Activated naive CD8-positive, alpha-beta T cell (primary cell): ENCODE measurements around the gene IFTAP.
"Not testable (repeated sequence)": the region's sequence is repeated elsewhere in the genome, so short reads cannot be mapped to it uniquely, and the experiment has no call there.

Source experiments
- H3K27ac Mint-ChIP-seq: one replicate; pipeline ENCODE4 v1.8.0; 2021; ENCODE audit warnings: mixed read lengths
- H3K27me3 Mint-ChIP-seq: one replicate; pipeline ENCODE4 v1.8.0; 2021; ENCODE audit warnings: mixed read lengths
- H3K36me3 Mint-ChIP-seq: one replicate; pipeline ENCODE4 v1.8.0; 2021; ENCODE audit warnings: mixed read lengths
- H3K4me1 Mint-ChIP-seq: one replicate; pipeline ENCODE4 v1.8.0; 2021; ENCODE audit warnings: low read depth, mixed read lengths
- H3K4me3 Mint-ChIP-seq: one replicate; pipeline ENCODE4 v1.8.0; 2021; ENCODE audit warnings: mild to moderate bottlenecking, mixed read lengths
- H3K9me3 Mint-ChIP-seq: one replicate; pipeline ENCODE4 v1.8.0; 2021; ENCODE audit warnings: low read depth, mixed read lengths

Gene IFTAP

GRCh38 chr11:36594316-36594989 is at the start of gene IFTAP:
IFTAP (plus strand) TSS chr11:36594502; CDS start chr11:36610104, 15,602 bp downstream.
- Mint-ChIP-seq H3K4me3 (peak within 1 kb of the TSS; percentile 97), H3K27me3 (peaks cover 40% of the 10 kb centered on the region), H3K36me3 (no peaks in the 10 kb centered on the region), H3K4me1 (peaks cover 7% of the 10 kb centered on the region), H3K9me3 (no peaks in the 10 kb centered on the region), H3K27ac (no peak within 1 kb of the TSS)

DNA sequence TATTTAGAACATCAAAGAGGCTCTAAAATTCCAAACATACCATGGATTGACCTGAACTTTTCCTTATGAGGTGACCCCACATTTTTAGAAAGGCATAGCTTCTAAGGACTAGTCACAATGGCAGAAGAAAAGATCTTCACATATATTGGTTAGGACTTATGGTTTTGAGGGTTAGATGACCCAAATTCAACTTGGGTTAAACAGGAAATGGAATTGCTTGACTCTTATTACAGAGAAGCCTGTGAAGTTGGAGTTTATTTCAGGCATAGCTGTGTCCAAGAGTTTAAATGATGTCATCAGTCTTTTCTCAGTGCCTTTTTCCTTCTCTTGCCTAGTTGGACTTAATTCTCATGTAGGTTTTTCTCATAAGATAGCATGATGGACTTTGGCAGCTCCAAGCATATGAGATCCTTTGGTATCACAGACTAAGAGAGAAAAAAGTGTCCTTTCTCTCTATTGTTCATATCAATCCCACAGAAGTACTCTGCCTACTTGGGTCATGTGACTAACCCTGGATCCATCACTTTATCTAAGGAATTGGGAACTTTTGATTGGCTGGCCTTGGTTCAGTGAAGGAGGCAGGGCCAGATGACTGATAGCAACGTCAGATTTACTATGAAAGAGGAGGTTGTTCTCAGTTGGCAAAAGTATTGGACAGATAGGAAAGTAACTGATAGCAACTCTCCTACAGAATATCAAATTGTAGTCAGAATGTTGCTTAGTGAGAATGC is 43.8 kb upstream of the IFTAP start:
- no peak overlapping the region for H3K4me3 Mint-ChIP-seq
- no peaks in the 10 kb centered on the region for H3K4me1 Mint-ChIP-seq
- peaks cover 6% of the 10 kb centered on the region for H3K9me3 Mint-ChIP-seq
- no peaks in the 10 kb centered on the region for H3K36me3 Mint-ChIP-seq
- no peak overlapping the region for H3K27ac Mint-ChIP-seq
- H3K27me3 Mint-ChIP-seq = no peaks in the 10 kb centered on the region

- H3K36me3 Mint-ChIP-seq, H3K9me3 Mint-ChIP-seq, H3K27ac Mint-ChIP-seq, H3K4me3 Mint-ChIP-seq: not testable (repeated sequence)
- Mint-ChIP-seq H3K27me3 (peaks cover 13% of the 10 kb centered on the region), H3K4me1 (peaks cover 18% of the 10 kb centered on the region)
Observed at GRCh38 chr11:36557390-36557789, 36.9 kb upstream of the IFTAP start.

GRCh38 chr11:36557991-36558390 is 36.3 kb upstream of the IFTAP start:
- no peaks in the 10 kb centered on the region for H3K9me3 Mint-ChIP-seq
- no peaks in the 10 kb centered on the region for H3K36me3 Mint-ChIP-seq
- no peak overlapping the region for H3K4me3 Mint-ChIP-seq
- H3K27me3 Mint-ChIP-seq = peaks cover 13% of the 10 kb centered on the region
- H3K4me1 Mint-ChIP-seq = peaks cover 18% of the 10 kb centered on the region
- H3K27ac Mint-ChIP-seq = no peak overlapping the region

DNA sequence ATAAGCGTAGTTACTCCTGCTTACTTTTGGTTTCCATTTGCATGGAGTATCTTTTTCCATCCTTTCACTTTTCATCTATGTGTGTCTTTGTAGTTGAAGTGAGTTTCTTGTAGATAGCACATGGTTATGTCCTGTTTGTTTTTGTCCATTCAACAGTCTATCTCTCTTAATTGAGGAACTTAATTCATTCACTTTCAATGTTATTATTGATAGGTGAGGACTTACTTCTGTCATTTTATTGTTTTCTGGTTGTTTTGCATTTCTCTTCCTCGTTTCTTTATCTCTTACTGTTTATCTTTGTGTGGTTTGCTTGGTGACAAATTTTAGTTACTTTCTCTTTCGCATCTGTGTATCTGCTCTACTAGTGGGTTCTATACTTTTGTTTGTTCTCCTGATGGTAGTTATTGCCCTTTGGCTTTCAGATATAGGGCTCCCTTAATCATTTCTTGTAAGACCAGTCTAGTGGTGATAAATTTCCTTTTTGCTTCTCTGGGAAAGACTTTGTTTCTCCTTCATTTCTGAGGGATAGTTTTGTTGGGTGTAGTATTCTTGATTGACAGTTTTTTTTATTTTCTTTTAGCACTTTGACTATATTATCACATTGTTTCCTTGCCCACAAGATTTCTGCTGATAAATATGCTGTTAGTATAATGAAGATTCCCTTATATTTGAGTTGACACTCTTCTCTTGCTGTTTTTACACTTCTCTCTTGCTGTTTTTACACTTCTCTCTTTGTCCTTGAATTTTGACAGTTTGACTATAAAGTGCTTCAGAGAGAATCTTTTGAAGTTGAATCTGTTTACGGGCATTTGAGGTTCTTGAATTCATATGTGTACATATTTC is 35.5 kb upstream of the IFTAP start:
- Mint-ChIP-seq H3K27me3 (peaks cover 13% of the 10 kb centered on the region), H3K27ac (peak overlapping the region; percentile 48), H3K36me3 (no peaks in the 10 kb centered on the region), H3K4me3 (peak overlapping the region; percentile 14), H3K4me1 (peaks cover 18% of the 10 kb centered on the region), H3K9me3 (no peaks in the 10 kb centered on the region)

DNA sequence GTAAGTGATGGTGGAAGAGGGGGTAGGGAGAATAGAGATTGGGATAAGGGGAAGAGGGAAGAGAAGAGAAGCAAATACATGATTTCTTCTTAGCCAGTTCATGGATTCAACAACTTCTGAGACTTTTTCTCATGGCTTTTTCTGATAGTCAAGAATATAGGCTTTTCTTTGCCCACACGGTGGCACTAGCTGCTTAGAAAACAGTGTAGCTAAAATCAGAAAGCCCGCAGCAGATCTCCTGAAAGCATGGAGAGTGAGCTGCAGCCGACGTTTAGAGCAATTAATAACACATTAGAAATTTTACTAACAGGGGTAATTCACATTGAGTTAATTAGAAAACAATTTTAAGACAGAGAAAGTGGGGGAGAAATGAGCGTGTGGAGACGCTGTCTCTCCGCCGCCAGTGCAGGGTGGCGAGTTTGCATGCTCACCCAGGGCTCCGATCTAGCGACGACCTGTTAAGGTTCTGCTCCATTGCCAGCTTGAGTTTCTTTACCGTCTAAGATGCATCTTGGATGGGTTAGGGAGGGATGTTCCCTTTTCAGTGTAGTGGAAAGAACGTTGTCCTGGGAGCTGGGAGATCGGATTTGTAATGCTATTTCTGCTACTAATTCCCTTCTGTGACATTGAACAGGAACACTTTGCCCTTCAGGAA is 29.8 kb upstream of the IFTAP start:
- Mint-ChIP-seq H3K4me1 (peaks cover 8% of the 10 kb centered on the region), H3K27me3 (peaks cover 39% of the 10 kb centered on the region), H3K27ac (no peak overlapping the region)

GRCh38 chr11:36565031-36565610 is 29.2 kb upstream of the IFTAP start:
- Mint-ChIP-seq H3K4me1 (peaks cover 5% of the 10 kb centered on the region), H3K27me3 (peaks cover 33% of the 10 kb centered on the region), H3K36me3 (no peaks in the 10 kb centered on the region), H3K4me3 (peak overlapping the region; percentile 39), H3K9me3 (no peaks in the 10 kb centered on the region), H3K27ac (no peak overlapping the region)

More for the DNA sequence above, 29.8 kb upstream of the IFTAP start:
- no peaks in the 10 kb centered on the region for H3K36me3 Mint-ChIP-seq
- H3K4me3 Mint-ChIP-seq = peak overlapping the region; percentile 72
- H3K9me3 Mint-ChIP-seq = no peaks in the 10 kb centered on the region

GRCh38 chr11:36566407-36567053 is 27.8 kb upstream of the IFTAP start:
- Mint-ChIP-seq H3K36me3 (no peaks in the 10 kb centered on the region), H3K9me3 (no peaks in the 10 kb centered on the region), H3K4me1 (peaks cover 5% of the 10 kb centered on the region), H3K4me3 (no peak overlapping the region), H3K27ac (no peak overlapping the region), H3K27me3 (peaks cover 40% of the 10 kb centered on the region)

DNA sequence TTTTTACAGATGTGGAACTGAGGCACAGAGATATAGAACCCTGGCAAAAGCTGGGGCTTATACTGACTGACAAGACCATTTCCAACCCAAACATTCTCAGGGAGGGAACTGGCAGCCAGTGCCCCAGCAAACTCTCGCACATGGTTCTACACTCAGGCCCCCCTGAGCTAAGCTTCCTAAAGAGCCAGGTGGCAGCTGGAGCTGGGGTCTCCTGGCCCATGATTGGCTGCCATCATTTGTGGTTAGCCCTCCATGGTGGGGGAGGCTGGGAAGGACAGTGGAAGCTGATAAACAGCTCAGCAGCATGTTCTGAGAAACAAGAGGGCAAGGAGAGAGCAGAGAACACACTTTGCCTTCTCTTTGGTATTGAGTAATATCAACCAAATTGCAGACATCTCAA is 26.6 kb upstream of the IFTAP start, which contains the start of gene RAG1:
TSS of gene RAG1 (plus strand) at position 314 of the 400 bp plus-strand sequence. CDS start 5,298 bp downstream, outside the sequence.
- Mint-ChIP-seq H3K4me3 (no peak within 1 kb of the TSS), H3K27ac (no peak within 1 kb of the TSS), H3K27me3 (peaks cover 42% of the 10 kb centered on the region), H3K4me1 (peaks cover 5% of the 10 kb centered on the region), H3K9me3 (no peaks in the 10 kb centered on the region), H3K36me3 (no peaks in the 10 kb centered on the region)

DNA sequence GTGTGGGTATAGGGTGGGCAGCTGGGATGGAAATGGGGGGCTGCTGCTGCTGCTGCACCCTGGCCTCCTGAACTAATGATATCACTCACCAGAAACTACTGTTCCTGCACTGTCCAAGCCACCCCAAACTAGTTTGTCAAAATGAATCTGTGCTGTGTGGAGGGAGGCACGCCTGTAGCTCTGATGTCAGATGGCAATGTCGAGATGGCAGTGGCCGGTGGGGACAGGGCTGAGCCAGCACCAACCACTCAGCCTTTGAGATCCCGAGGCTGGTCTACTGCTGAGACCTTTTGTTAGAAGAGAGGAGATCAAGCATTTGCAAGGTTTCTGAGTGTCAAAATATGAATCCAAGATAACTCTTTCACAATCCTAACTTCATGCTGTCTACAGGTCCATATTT is 25.2 kb upstream of the IFTAP start:
- H3K4me1 Mint-ChIP-seq = peaks cover 5% of the 10 kb centered on the region
- H3K4me3 Mint-ChIP-seq = no peak overlapping the region
- peaks cover 3% of the 10 kb centered on the region for H3K36me3 Mint-ChIP-seq
- no peaks in the 10 kb centered on the region for H3K9me3 Mint-ChIP-seq
- no peak overlapping the region for H3K27ac Mint-ChIP-seq
- H3K27me3 Mint-ChIP-seq = peaks cover 40% of the 10 kb centered on the region

DNA sequence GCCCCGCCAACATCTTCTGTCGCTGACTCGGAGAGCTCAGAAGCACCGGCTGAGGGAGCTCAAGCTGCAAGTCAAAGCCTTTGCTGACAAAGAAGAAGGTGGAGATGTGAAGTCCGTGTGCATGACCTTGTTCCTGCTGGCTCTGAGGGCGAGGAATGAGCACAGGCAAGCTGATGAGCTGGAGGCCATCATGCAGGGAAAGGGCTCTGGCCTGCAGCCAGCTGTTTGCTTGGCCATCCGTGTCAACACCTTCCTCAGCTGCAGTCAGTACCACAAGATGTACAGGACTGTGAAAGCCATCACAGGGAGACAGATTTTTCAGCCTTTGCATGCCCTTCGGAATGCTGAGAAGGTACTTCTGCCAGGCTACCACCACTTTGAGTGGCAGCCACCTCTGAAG is 19.8 kb upstream of the IFTAP start:
- Mint-ChIP-seq H3K36me3 (peaks cover 6% of the 10 kb centered on the region), H3K27ac (no peak overlapping the region), H3K4me1 (no peaks in the 10 kb centered on the region)

DNA sequence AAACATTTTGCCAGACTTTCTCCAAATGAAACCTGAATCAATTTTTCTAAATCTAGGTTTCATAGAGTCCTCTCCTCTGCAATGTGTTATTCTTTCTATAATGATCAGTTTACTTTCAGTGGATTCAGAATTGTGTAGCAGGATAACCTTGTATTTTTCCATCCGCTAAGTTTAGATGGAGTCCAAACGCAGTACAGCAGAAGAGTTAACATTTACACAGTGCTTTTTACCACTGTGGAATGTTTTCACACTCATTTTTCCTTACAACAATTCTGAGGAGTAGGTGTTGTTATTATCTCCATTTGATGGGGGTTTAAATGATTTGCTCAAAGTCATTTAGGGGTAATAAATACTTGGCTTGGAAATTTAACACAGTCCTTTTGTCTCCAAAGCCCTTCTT is 16.9 kb upstream of the IFTAP start:
- H3K27me3 Mint-ChIP-seq = peaks cover 13% of the 10 kb centered on the region
- H3K9me3 Mint-ChIP-seq = peaks cover 6% of the 10 kb centered on the region
- no peak overlapping the region for H3K4me3 Mint-ChIP-seq
- H3K27ac Mint-ChIP-seq = no peak overlapping the region
- H3K36me3 Mint-ChIP-seq = peaks cover 10% of the 10 kb centered on the region
- no peaks in the 10 kb centered on the region for H3K4me1 Mint-ChIP-seq

More for the DNA sequence above, 19.8 kb upstream of the IFTAP start:
- Mint-ChIP-seq H3K9me3 (no peaks in the 10 kb centered on the region), H3K27me3 (peaks cover 21% of the 10 kb centered on the region), H3K4me3 (no peak overlapping the region)

GRCh38 chr11:36577859-36578258 is 16.4 kb upstream of the IFTAP start:
- peaks cover 9% of the 10 kb centered on the region for H3K27me3 Mint-ChIP-seq
- no peak overlapping the region for H3K27ac Mint-ChIP-seq

DNA sequence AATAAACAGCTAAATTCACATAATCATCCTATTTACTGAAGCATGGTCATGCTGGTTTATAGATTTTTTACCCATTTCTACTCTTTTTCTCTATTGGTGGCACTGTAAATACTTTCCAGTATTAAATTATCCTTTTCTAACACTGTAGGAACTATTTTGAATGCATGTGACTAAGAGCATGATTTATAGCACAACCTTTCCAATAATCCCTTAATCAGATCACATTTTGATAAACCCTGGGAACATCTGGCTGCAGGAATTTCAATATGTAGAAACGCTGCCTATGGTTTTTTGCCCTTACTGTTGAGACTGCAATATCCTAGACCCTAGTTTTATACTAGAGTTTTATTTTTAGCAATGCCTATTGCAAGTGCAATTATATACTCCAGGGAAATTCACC is 15.8 kb upstream of the IFTAP start:
- H3K4me1 Mint-ChIP-seq = no peaks in the 10 kb centered on the region
- H3K27ac Mint-ChIP-seq = no peak overlapping the region
- H3K4me3 Mint-ChIP-seq = no peak overlapping the region
- H3K36me3 Mint-ChIP-seq = peaks cover 10% of the 10 kb centered on the region
- peaks cover 6% of the 10 kb centered on the region for H3K9me3 Mint-ChIP-seq
- H3K27me3 Mint-ChIP-seq = peaks cover 9% of the 10 kb centered on the region

More at GRCh38 chr11:36577859-36578258, 16.4 kb upstream of the IFTAP start:
- no peak overlapping the region for H3K4me3 Mint-ChIP-seq
- peaks cover 10% of the 10 kb centered on the region for H3K36me3 Mint-ChIP-seq
- H3K4me1 Mint-ChIP-seq = no peaks in the 10 kb centered on the region
- H3K9me3 Mint-ChIP-seq = peaks cover 6% of the 10 kb centered on the region
